Gastrocnemius medialis (tissue), 4 donors: Measurements from ENCODE around the gene SYNJ1. TPM values are rescaled to one million over a fixed set of nuclear protein-coding genes. Genes with fewer than 3 reads are reported as not detected.
"Not testable (repeated sequence)": the region's sequence is repeated elsewhere in the genome, so short reads cannot be mapped to it uniquely, and the experiment has no call there.

ENCODE experiments used
- ATAC-seq, 2 donors: fragments of 150-250 bp; one replicate each; pipeline ENCODE4 v1.9.1; 2016
- DNase-seq, 2 donors: peaks; one replicate each; pipeline ENCODE4 v3.0.0-alpha.2; 2019
- H3K27ac ChIP-seq, 4 donors: fragments of 200-600 bp; sonication (generic); 1 replicate in 1 of 4; 2 replicates in 3 of 4; pipeline ENCODE4 v1.5.1; 2016 to 2018; ENCODE audit warnings: mild to moderate bottlenecking in 2 of 4, moderate library complexity in 1 of 4
- H3K27me3 ChIP-seq, 3 donors: fragments of 200-600 bp; sonication (generic) in 2 of 3; 1 replicate in 1 of 3; 2 replicates in 2 of 3; pipeline versions ENCODE4 v1.5.1 to v1.6.0; 2016 to 2019; ENCODE audit warnings: mild to moderate bottlenecking in 1 of 3, moderate library complexity in 1 of 3
- H3K36me3 ChIP-seq, 2 donors: fragments of 200-600 bp; sonication (generic) in 1 of 2; one replicate each; pipeline ENCODE4 v1.5.1; 2017 to 2018
- H3K4me1 ChIP-seq, 2 donors: fragments of 200-600 bp; sonication (generic) in 1 of 2; one replicate each; pipeline ENCODE4 v1.5.1; 2016 to 2017; ENCODE audit warnings: mild to moderate bottlenecking in 2 of 2
- H3K4me3 ChIP-seq, 4 donors: fragments of 200-600 bp; sonication (generic) in 3 of 4; 1 replicate in 1 of 4; 2 replicates in 3 of 4; pipeline ENCODE4 v1.5.1; 2016 to 2019; ENCODE audit warnings: mild to moderate bottlenecking in 2 of 4
- H3K9me3 ChIP-seq, 3 donors: fragments of 200-600 bp; sonication (generic) in 2 of 3; 1 replicate in 1 of 3; 2 replicates in 2 of 3; pipeline ENCODE4 v1.5.1; 2016 to 2019
- POLR2A ChIP-seq, 2 donors: fragments of 450-650 bp; IDR thresholded peaks; one replicate each; pipeline ENCODE4 v1.6.1; 2017; ENCODE audit warnings: antibody characterized with exemption in 2 of 2, mild to moderate bottlenecking in 2 of 2, moderate library complexity in 2 of 2
- in situ Hi-C, 4 donors: fragments of 200-750 bp; cut with MboI; loops; one replicate each; pipeline versions ENCODE4 v1.15.0 to v1.8.0; 2017; ENCODE audit warnings: low sequenced_read_pairs in 4 of 4
- intact Hi-C: fragments of 100-400 bp; cut with DNase I; formaldehyde crosslinking; loops from one replicate; pipeline ENCODE4 v1.15.1; 2023; ENCODE audit warnings: low total_unique reads
- total RNA-seq, 4 donors: library from RNA; depleted of rRNA; stranded (reverse); fragments of >200 nt; gene quantifications; one replicate each; pipeline versions ENCODE4 v1.1.0 to v1.2.3, GENCODE V29; 2016
- TF ChIP-seq, protein P1 (sequence below), 5 experiments: fragments of 450-650 bp in 3 of 5; fragments of 200-600 bp in 2 of 5; sonication (generic) in 2 of 5; IDR thresholded peaks in 4 of 5; conservative IDR thresholded peaks in 1 of 5; 1 replicate in 4 of 5; 2 replicates in 1 of 5; pipeline ENCODE4 v1.5.1; 2016 to 2019; ENCODE audit warnings: antibody characterized with exemption in 5 of 5, mild to moderate bottlenecking in 3 of 5, moderate library complexity in 3 of 5

SYNJ1 gene
- total RNA-seq, 4 donors from 2014 or later = 10.0 to 34.8 (median 10.8) TPM

DNA sequence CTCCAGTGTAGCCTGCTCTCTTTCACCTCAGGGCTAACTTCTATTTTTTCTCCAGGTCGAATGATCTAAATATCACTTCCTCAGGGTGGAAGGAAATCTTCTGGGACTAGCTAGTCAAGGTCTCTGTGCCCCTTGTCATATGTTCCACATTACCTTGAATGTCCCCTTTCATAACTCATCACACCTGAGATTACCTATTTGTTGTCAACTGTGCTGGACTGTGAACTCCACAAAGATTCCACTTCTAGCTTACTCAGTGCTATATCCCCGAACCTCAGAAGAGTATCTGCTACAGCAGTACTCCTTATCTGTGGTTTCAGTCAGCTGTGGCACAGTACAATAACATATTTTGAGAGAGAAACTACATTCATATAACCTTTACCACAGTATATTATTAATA, 14.6 kb upstream of the SYNJ1 start:
- Histone ChIP-seq H3K36me3 (peaks cover 8 to 75% of the 10 kb centered on the region in 2 donors), H3K9me3 (no peaks in the 10 kb centered on the region), H3K27me3 (no peaks in the 10 kb centered on the region), H3K4me1 (no peaks in the 10 kb centered on the region), H3K27ac (no peak overlapping the region), H3K4me3 (no peak overlapping the region)
- TF ChIP-seq, protein P1, sequence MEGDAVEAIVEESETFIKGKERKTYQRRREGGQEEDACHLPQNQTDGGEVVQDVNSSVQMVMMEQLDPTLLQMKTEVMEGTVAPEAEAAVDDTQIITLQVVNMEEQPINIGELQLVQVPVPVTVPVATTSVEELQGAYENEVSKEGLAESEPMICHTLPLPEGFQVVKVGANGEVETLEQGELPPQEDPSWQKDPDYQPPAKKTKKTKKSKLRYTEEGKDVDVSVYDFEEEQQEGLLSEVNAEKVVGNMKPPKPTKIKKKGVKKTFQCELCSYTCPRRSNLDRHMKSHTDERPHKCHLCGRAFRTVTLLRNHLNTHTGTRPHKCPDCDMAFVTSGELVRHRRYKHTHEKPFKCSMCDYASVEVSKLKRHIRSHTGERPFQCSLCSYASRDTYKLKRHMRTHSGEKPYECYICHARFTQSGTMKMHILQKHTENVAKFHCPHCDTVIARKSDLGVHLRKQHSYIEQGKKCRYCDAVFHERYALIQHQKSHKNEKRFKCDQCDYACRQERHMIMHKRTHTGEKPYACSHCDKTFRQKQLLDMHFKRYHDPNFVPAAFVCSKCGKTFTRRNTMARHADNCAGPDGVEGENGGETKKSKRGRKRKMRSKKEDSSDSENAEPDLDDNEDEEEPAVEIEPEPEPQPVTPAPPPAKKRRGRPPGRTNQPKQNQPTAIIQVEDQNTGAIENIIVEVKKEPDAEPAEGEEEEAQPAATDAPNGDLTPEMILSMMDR (IDR thresholded peaks at IDR 0.05 in 4 of 5, conservative IDR thresholded peaks at IDR 0.05 in 1 of 5) = no peak
- no peak for TF ChIP-seq POLR2A (IDR thresholded peaks at IDR 0.05)
- intact Hi-C loops = no loop called here
- in situ Hi-C loops = loop anchor here in 2 of 4 donors (25.0 kb wide), 1 partner anchor 355 kb away; the partner anchor contains the start of gene URB1 (in 2 of the 2)
- DNase-seq = no peak
- no peak for ATAC-seq

GRCh38 chr21:32741336-32741735, 13.5 kb upstream of the SYNJ1 start:
- Histone ChIP-seq H3K4me3 (no peak overlapping the region), H3K4me1 (no peaks in the 10 kb centered on the region), H3K27ac (no peak overlapping the region), H3K9me3 (no peaks in the 10 kb centered on the region), H3K27me3 (no peaks in the 10 kb centered on the region), H3K36me3 (peaks cover 8 to 75% of the 10 kb centered on the region in 2 donors)
- TF ChIP-seq, protein P1 (IDR thresholded peaks at IDR 0.05 in 4 of 5, conservative IDR thresholded peaks at IDR 0.05 in 1 of 5) = no peak
- TF ChIP-seq POLR2A (IDR thresholded peaks at IDR 0.05) = no peak
- no peak for ATAC-seq
- in situ Hi-C loops = loop anchor here in 2 of 4 donors (25.0 kb wide), 1 partner anchor 354 kb away; the partner anchor contains the start of gene URB1 (in 2 of the 2)
- intact Hi-C loops = no loop called here
- DNase-seq = no peak

DNA sequence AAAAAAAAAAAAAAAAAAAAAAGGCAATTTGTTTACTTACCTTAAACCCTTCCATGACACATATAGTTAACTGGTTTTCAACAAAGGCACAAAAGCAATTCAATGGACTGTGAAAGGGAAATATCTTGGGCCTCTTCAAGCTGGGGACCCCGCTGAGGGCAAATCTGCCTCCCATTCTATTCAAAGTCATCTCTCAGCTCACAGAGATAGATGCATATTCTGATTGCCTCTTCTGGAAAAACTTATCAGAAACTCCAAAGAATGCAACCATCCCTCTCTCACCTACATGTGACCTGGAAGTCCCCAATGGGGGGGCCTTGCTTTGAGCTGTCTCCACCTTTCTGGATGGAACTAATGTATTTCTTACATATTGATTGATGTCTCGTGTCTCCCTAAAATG, 12.1 kb upstream of the SYNJ1 start:
- Histone ChIP-seq H3K27me3 (no peaks in the 10 kb centered on the region), H3K36me3 (peaks cover 8 to 65% of the 10 kb centered on the region in 2 donors), H3K9me3 (no peaks in the 10 kb centered on the region), H3K4me3 (no peak overlapping the region), H3K4me1 (no peaks in the 10 kb centered on the region), H3K27ac (no peak overlapping the region)
- TF ChIP-seq POLR2A (IDR thresholded peaks at IDR 0.05) = no peak
- TF ChIP-seq, protein P1 (IDR thresholded peaks at IDR 0.05 in 4 of 5, conservative IDR thresholded peaks at IDR 0.05 in 1 of 5) = no peak
- no peak for DNase-seq
- ATAC-seq = no peak
- in situ Hi-C loops (loop anchor here in 2 of 4 donors (25.0 kb wide), 1 partner anchor 353 kb away; the partner anchor contains the start of gene URB1 (in 2 of the 2)), intact Hi-C loops (no loop called here)

- H3K4me3 ChIP-seq, H3K27ac ChIP-seq, H3K4me1 ChIP-seq, ATAC-seq, H3K9me3 ChIP-seq, DNase-seq, H3K27me3 ChIP-seq, intact Hi-C loops: not testable (repeated sequence)
- in situ Hi-C loops = loop anchor here in 2 of 4 donors (25.0 kb wide), 1 partner anchor 349 kb away; the partner anchor contains the start of gene URB1 (in 2 of the 2)
- peaks cover 0 to 27% of the 10 kb centered on the region in 2 donors for H3K36me3 ChIP-seq
Measured at GRCh38 chr21:32736083-32736482, 8.3 kb upstream of the SYNJ1 start.

- peaks cover 0 to 27% of the 10 kb centered on the region in 2 donors for H3K36me3 ChIP-seq
- no peaks in the 10 kb centered on the region for H3K4me1 ChIP-seq
- DNase-seq (no peak), ATAC-seq (no peak)
- no peak overlapping the region for H3K4me3 ChIP-seq
- no peaks in the 10 kb centered on the region for H3K9me3 ChIP-seq
- intact Hi-C loops = no loop called here
- no peak overlapping the region for H3K27ac ChIP-seq
- no peaks in the 10 kb centered on the region for H3K27me3 ChIP-seq
- TF ChIP-seq, protein P1 (IDR thresholded peaks at IDR 0.05 in 4 of 5, conservative IDR thresholded peaks at IDR 0.05 in 1 of 5) = no peak
- TF ChIP-seq POLR2A (IDR thresholded peaks at IDR 0.05) = no peak
- in situ Hi-C loops = loop anchor here in 2 of 4 donors (25.0 kb wide), 1 partner anchor 348 kb away; the partner anchor contains the start of gene URB1 (in 2 of the 2)
Measured at GRCh38 chr21:32735524-32735923, 7.7 kb upstream of the SYNJ1 start.
